HCT116 (cell line): Measurements from ENCODE around the gene ITPR1. TPM values are rescaled to one million over a fixed set of nuclear protein-coding genes. Genes with fewer than 3 reads are reported as not detected.

ENCODE experiments used
- ATAC-seq: fragments of 200-7000 bp; cut with Tn5 transposase; 2 replicates; pipeline ENCODE4 v1.9.1; 2020; ENCODE audit warnings: mild to moderate bottlenecking, moderate library complexity
- BruUV-seq: library from RNA; stranded (reverse); fragments of 400-500 nt; replicated peaks from 2 replicates; lab custom pipeline; 2021; lab: Mats Ljungman, UMichigan
- CTCF ChIA-PET: fragments of 300-600 bp; sonication (Branson Sonifier 250); formaldehyde crosslinking; loops from one replicate; lab custom pipeline; 2021; ENCODE audit warnings: antibody characterized with exemption; lab: Charles Lee
- POLR2A ChIA-PET: fragments of 300-600, 350-600 bp; sonication (Branson Sonifier 250); formaldehyde crosslinking; loops from one replicate; lab custom pipeline; 2021; ENCODE audit warnings: antibody characterized with exemption; lab: Charles Lee
- RAD21 ChIA-PET, 2 experiments: fragments of 300-600 bp; sonication (Branson Sonifier 250); formaldehyde crosslinking; loops; one replicate each; lab custom pipeline; 2023; ENCODE audit warnings: low total read pairs in 2 of 2; ENCODE audit not compliant: uncharacterized antibody in 2 of 2, unreplicated experiment in 2 of 2, low non-redundant PET in 1 of 2; lab: Charles Lee
- DNase-seq: peaks from one replicate; pipeline ENCODE4 v3.0.0-alpha.2; 2010; ENCODE audit warnings: low read depth, low spot score
- H2AFZ ChIP-seq: fragments of 200-600 bp; shearing (Covaris generic), sonication (generic); 2 replicates; pipeline ENCODE4 v1.6.1; 2017; ENCODE audit warnings: low read depth, mixed run types, mixed read lengths, antibody characterized with exemption, low read length; ENCODE audit not compliant: poor library complexity, severe bottlenecking
- H3K27ac ChIP-seq: 2 replicates; pipeline ENCODE4 v1.5.1; 2012; ENCODE audit warnings: low read depth, low read length
- H3K27me3 ChIP-seq: fragments of 200-600 bp; sonication (generic); 2 replicates; pipeline ENCODE4 v1.6.1; 2016; ENCODE audit warnings: mixed run types, low read length, mixed read lengths; ENCODE audit not compliant: insufficient read depth
- H3K36me3 ChIP-seq, 2 experiments: fragments of 200-500 bp in 1 of 2; fragments of 200-600 bp in 1 of 2; sonication (Bioruptor generic) in 1 of 2; sonication (generic) in 1 of 2; 2 replicates each; pipeline versions ENCODE4 v1.5.1 to v1.6.1; 2014 to 2016; ENCODE audit warnings: low read length in 2 of 2, inconsistent platforms in 1 of 2, mixed read lengths in 1 of 2, mixed run types in 1 of 2; ENCODE audit not compliant: insufficient read depth in 2 of 2, control insufficient read depth in 1 of 2
- H3K4me1 ChIP-seq, 2 experiments: fragments of 200-600 bp in 1 of 2; sonication (generic) in 1 of 2; 2 replicates each; pipeline versions ENCODE4 v1.5.1 to v1.6.1; 2012 to 2017; ENCODE audit warnings: low read length in 2 of 2, inconsistent platforms in 1 of 2, mild to moderate bottlenecking in 1 of 2, mixed read lengths in 1 of 2, mixed run types in 1 of 2, moderate library complexity in 1 of 2; ENCODE audit not compliant: insufficient read depth in 2 of 2, control insufficient read depth in 1 of 2
- H3K4me2 ChIP-seq: fragments of 200-600 bp; sonication (generic); 2 replicates; pipeline ENCODE4 v1.6.1; 2017; ENCODE audit warnings: mixed run types, low read length, mixed read lengths
- H3K4me3 ChIP-seq, 2 experiments: fragments of 200-600 bp in 1 of 2; sonication (generic) in 1 of 2; replicated peaks in 1 of 2; 2 replicates each; pipeline ENCODE4 v1.5.1; 2011 to 2016; ENCODE audit warnings: low read length in 2 of 2, control low read depth in 1 of 2, low read depth in 1 of 2, mild to moderate bottlenecking in 1 of 2, mixed read lengths in 1 of 2, mixed run types in 1 of 2
- H3K79me2 ChIP-seq: fragments of 200-600 bp; sonication (generic); 2 replicates; pipeline ENCODE4 v1.6.1; 2017; ENCODE audit warnings: mild to moderate bottlenecking, mixed run types, low read length, moderate library complexity, mixed read lengths; ENCODE audit not compliant: insufficient read depth
- H3K9ac ChIP-seq: fragments of 200-600 bp; sonication (generic); 2 replicates; pipeline ENCODE4 v1.6.1; 2016; ENCODE audit warnings: low read length, mixed read lengths
- H3K9me2 ChIP-seq: fragments of 200-600 bp; sonication (generic), shearing (Covaris generic); 2 replicates; pipeline ENCODE4 v1.6.1; 2017; ENCODE audit warnings: mixed run types, mild to moderate bottlenecking, moderate library complexity; ENCODE audit not compliant: insufficient read depth
- H3K9me3 ChIP-seq, 2 experiments: fragments of 200-500 bp in 1 of 2; fragments of 200-600 bp in 1 of 2; sonication (Bioruptor generic) in 1 of 2; sonication (generic) in 1 of 2; 2 replicates each; pipeline ENCODE4 v1.6.1; 2014 to 2017; ENCODE audit warnings: low read length in 2 of 2, mixed read lengths in 2 of 2, inconsistent platforms in 1 of 2, low read depth in 1 of 2, mild to moderate bottlenecking in 1 of 2, mixed run types in 1 of 2, moderate library complexity in 1 of 2; ENCODE audit not compliant: control insufficient read depth in 1 of 2, insufficient read depth in 1 of 2
- H4K20me1 ChIP-seq: fragments of 200-600 bp; sonication (generic), shearing (Covaris generic); 2 replicates; pipeline ENCODE4 v1.6.1; 2017; ENCODE audit warnings: mixed run types, mild to moderate bottlenecking, moderate library complexity; ENCODE audit not compliant: insufficient read depth
- CBX3 ChIP-seq: IDR thresholded peaks from 2 replicates; pipeline ENCODE4 v1.6.1; 2012; ENCODE audit warnings: low read depth
- CEBPB ChIP-seq: IDR thresholded peaks from 2 replicates; pipeline ENCODE4 v1.6.1; 2012; ENCODE audit warnings: low read depth
- ELF1 ChIP-seq: IDR thresholded peaks from 2 replicates; pipeline ENCODE4 v1.6.1; 2012; ENCODE audit warnings: low read depth, borderline replicate concordance
- EZH2 ChIP-seq: fragments of 200-600 bp; sonication (generic); IDR thresholded peaks from 2 replicates; pipeline ENCODE4 v1.6.1; 2017; ENCODE audit warnings: antibody characterized with exemption, mixed run types
- JUND ChIP-seq: IDR thresholded peaks from 2 replicates; pipeline ENCODE4 v1.6.1; 2012
- RAD21 ChIP-seq: IDR thresholded peaks from 2 replicates; pipeline ENCODE4 v1.6.1; 2012; ENCODE audit warnings: low read depth, mild to moderate bottlenecking
- SIN3A ChIP-seq: IDR thresholded peaks from 2 replicates; pipeline ENCODE4 v1.6.1; 2012; ENCODE audit warnings: low read depth
- SP1 ChIP-seq: IDR thresholded peaks from 2 replicates; pipeline ENCODE4 v1.6.1; 2012; ENCODE audit warnings: low read depth
- SRF ChIP-seq: IDR thresholded peaks from 2 replicates; pipeline ENCODE4 v1.6.1; 2012; ENCODE audit warnings: low read depth
- intact Hi-C: fragments of 100-400 bp; cut with micrococcal nuclease; formaldehyde crosslinking; loops from 2 replicates; pipeline ENCODE4 v1.10.0; 2022
- total RNA-seq: library from RNA; stranded (reverse); gene quantifications from one replicate; pipeline ENCODE4 v1.2.1, GENCODE V29; 2021; ENCODE audit not compliant: unreplicated experiment
- TF ChIP-seq, protein P1 (sequence below), 3 experiments: fragments of 200-600 bp in 1 of 3; sonication (generic) in 1 of 3; IDR thresholded peaks in 2 of 3; conservative IDR thresholded peaks in 1 of 3; 2 replicates each; pipeline ENCODE4 v1.5.1; 2012 to 2017; ENCODE audit warnings: low read depth in 2 of 3, low read length in 2 of 3, antibody characterized with exemption in 1 of 3, borderline replicate concordance in 1 of 3, control low read depth in 1 of 3, mild to moderate bottlenecking in 1 of 3, mixed read lengths in 1 of 3, mixed run types in 1 of 3, moderate library complexity in 1 of 3; ENCODE audit not compliant: insufficient read depth in 1 of 3
- TF ChIP-seq, protein P2 (sequence below): IDR thresholded peaks from 2 replicates; pipeline ENCODE4 v1.6.1; 2011; ENCODE audit warnings: mild to moderate bottlenecking, low read length, moderate library complexity; ENCODE audit not compliant: insufficient replicate concordance; ENCODE audit errors: extremely low read depth
- TF ChIP-seq, protein P3 (sequence below): IDR thresholded peaks from 2 replicates; pipeline ENCODE4 v1.6.1; 2012
- TF ChIP-seq, protein P4 (sequence below): IDR thresholded peaks from 2 replicates; pipeline ENCODE4 v1.6.1; 2012

Gene ITPR1
- total RNA-seq, 1 experiment from 2014 or later, result 9.2 TPM

DNA sequence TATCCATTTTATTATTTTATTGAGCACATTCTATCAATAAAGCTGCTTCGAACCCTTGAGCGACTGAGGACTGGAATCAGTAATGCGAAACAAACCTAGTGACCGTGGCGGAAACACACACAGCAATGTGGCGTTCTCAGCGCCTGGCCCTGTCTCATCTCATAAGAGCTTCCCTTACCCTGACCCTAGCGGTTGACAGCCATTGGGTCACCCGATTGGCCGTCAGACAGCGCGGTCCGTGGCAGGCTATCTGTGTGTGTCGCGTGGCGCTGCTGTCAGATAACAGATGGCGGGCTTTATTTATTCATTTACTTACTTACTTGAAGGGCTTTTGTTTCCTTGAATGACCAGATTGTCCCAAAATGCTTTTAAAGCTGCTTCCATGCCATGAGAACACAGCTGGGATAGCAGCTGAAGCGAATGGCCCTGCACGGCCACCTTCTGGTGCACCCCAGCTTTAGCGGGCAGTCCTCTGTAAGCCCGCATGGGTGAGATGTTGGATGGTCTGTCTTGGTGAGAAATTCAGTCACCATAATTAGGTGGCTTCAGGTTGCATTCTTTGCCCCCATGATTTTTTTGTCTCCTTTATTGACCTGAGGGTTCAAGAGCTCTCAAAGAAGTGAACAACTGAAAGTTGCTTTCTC, 270.6 kb downstream of the ITPR1 start:
- no peak for TF ChIP-seq SP1
- no peak for TF ChIP-seq RAD21
- TF ChIP-seq, protein P1, sequence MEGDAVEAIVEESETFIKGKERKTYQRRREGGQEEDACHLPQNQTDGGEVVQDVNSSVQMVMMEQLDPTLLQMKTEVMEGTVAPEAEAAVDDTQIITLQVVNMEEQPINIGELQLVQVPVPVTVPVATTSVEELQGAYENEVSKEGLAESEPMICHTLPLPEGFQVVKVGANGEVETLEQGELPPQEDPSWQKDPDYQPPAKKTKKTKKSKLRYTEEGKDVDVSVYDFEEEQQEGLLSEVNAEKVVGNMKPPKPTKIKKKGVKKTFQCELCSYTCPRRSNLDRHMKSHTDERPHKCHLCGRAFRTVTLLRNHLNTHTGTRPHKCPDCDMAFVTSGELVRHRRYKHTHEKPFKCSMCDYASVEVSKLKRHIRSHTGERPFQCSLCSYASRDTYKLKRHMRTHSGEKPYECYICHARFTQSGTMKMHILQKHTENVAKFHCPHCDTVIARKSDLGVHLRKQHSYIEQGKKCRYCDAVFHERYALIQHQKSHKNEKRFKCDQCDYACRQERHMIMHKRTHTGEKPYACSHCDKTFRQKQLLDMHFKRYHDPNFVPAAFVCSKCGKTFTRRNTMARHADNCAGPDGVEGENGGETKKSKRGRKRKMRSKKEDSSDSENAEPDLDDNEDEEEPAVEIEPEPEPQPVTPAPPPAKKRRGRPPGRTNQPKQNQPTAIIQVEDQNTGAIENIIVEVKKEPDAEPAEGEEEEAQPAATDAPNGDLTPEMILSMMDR (IDR thresholded peaks at IDR 0.05 in 2 of 3, conservative IDR thresholded peaks at IDR 0.05 in 1 of 3; ENCODE audit: borderline replicate concordance in 1 of 3, insufficient read depth in 1 of 3, low read depth in 2 of 3, low read length in 2 of 3), result no peak
- TF ChIP-seq, protein P2, sequence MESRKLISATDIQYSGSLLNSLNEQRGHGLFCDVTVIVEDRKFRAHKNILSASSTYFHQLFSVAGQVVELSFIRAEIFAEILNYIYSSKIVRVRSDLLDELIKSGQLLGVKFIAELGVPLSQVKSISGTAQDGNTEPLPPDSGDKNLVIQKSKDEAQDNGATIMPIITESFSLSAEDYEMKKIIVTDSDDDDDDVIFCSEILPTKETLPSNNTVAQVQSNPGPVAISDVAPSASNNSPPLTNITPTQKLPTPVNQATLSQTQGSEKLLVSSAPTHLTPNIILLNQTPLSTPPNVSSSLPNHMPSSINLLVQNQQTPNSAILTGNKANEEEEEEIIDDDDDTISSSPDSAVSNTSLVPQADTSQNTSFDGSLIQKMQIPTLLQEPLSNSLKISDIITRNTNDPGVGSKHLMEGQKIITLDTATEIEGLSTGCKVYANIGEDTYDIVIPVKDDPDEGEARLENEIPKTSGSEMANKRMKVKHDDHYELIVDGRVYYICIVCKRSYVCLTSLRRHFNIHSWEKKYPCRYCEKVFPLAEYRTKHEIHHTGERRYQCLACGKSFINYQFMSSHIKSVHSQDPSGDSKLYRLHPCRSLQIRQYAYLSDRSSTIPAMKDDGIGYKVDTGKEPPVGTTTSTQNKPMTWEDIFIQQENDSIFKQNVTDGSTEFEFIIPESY, result no peak
- no peak for TF ChIP-seq ELF1
- TF ChIP-seq EZH2, result no peak
- no peak for TF ChIP-seq JUND
- TF ChIP-seq SRF, result no peak
- TF ChIP-seq SIN3A, result no peak
- TF ChIP-seq, protein P3, sequence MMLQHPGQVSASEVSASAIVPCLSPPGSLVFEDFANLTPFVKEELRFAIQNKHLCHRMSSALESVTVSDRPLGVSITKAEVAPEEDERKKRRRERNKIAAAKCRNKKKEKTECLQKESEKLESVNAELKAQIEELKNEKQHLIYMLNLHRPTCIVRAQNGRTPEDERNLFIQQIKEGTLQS, result no peak
- no peak for TF ChIP-seq CEBPB
- TF ChIP-seq, protein P4, sequence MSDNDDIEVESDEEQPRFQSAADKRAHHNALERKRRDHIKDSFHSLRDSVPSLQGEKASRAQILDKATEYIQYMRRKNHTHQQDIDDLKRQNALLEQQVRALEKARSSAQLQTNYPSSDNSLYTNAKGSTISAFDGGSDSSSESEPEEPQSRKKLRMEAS, result no peak
- no peak for TF ChIP-seq CBX3
- Histone ChIP-seq H3K27me3 (no peaks in the 10 kb centered on the region), H3K27ac (no peak overlapping the region), H3K9me2 (no peaks in the 10 kb centered on the region), H3K4me3 (no peak overlapping the region), H4K20me1 (no peaks in the 10 kb centered on the region), H3K79me2 (no peaks in the 10 kb centered on the region), H3K36me3 (no peaks in the 10 kb centered on the region), H3K9ac (no peak overlapping the region), H3K9me3 (peaks cover 4 to 8% of the 10 kb centered on the region in 2 experiments; a peak in 1 of 4 replicates), H3K4me1 (no peaks in the 10 kb centered on the region), H3K4me2 (no peak overlapping the region), H2AFZ (no peak overlapping the region)
- DNase-seq (no peak), ATAC-seq (no peak)
- POLR2A ChIA-PET, result no interaction called here
- intact Hi-C loops, result no loop called here
- CTCF ChIA-PET, result no interaction called here
- no TSS peak for BruUV-seq
- RAD21 ChIA-PET, result no interaction called here
